B cell (primary cell): Measurements from ENCODE around the gene AP5B1.

Source experiments
- EZH2 ChIP-seq: IDR thresholded peaks from 2 replicates; pipeline ENCODE4 v1.6.1; 2012; ENCODE audit warnings: borderline replicate concordance, low read depth, mild to moderate bottlenecking, moderate library complexity, low read length; ENCODE audit not compliant: insufficient read depth, poor library complexity, severe bottlenecking
- TF ChIP-seq, protein P1 (sequence below): fragments of 200-600 bp; IDR thresholded peaks from one replicate; pipeline ENCODE4 v1.8.0; 2022; ENCODE audit warnings: antibody characterized with exemption, mild to moderate bottlenecking

DNA sequence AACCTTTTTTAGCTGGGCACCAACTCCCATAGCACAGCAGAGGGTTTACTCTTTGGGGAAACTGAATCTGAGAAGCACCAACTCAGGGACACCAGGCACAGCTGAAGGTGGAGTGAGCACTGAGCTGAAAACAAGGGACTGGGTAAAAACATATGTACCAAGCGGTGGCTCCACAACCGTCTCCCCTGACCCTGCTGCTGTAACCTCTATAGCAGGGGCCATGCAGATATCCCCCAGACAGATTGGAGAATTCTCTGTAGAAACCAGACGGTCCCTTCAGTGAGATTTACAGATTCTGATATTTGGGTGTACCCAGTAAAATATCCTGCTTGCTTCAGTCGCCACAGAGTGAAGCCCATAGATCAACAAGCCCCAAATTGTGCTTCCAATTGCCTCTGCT, 48.7 kb upstream of the AP5B1 start:
- TF ChIP-seq, protein P1, sequence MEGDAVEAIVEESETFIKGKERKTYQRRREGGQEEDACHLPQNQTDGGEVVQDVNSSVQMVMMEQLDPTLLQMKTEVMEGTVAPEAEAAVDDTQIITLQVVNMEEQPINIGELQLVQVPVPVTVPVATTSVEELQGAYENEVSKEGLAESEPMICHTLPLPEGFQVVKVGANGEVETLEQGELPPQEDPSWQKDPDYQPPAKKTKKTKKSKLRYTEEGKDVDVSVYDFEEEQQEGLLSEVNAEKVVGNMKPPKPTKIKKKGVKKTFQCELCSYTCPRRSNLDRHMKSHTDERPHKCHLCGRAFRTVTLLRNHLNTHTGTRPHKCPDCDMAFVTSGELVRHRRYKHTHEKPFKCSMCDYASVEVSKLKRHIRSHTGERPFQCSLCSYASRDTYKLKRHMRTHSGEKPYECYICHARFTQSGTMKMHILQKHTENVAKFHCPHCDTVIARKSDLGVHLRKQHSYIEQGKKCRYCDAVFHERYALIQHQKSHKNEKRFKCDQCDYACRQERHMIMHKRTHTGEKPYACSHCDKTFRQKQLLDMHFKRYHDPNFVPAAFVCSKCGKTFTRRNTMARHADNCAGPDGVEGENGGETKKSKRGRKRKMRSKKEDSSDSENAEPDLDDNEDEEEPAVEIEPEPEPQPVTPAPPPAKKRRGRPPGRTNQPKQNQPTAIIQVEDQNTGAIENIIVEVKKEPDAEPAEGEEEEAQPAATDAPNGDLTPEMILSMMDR = no peak
- no peak for TF ChIP-seq EZH2
